ENCODE measurements around the gene TSEN15.

TSEN15 gene

GRCh38 chr1:184118046-184118445 lies 66.5 kb downstream of the TSEN15 start:
- no peak overlapping the region for H3K4me3 ChIP-seq (ENCODE audit: low read depth, low read length)
- TF ChIP-seq CTCF (IDR thresholded peaks at IDR 0.05; ENCODE audit: insufficient read depth, low read length, missing control alignments): no peak
- DNase-seq (ENCODE audit: low read depth, low spot score): peak; percentile 96
- ChIA-PET CTCF (interaction anchor here (1.0 kb wide), 1 partner anchor 13 kb away, joined by 3 read pairs; no protein-coding TSS in a partner anchor), POLR2A (interaction anchor here (0.5 kb wide), 1 partner anchor 33 kb away, joined by 3 read pairs; no protein-coding TSS in a partner anchor)
